ENCODE measurements around the gene LRRC9. TPM values are rescaled to one million over a fixed set of nuclear protein-coding genes. Genes with fewer than 3 reads are reported as not detected.

Gene LRRC9
- total RNA-seq, 4 donors from 2014 or later, result under 0.01 to 0.11 TPM; not detected in 2

DNA sequence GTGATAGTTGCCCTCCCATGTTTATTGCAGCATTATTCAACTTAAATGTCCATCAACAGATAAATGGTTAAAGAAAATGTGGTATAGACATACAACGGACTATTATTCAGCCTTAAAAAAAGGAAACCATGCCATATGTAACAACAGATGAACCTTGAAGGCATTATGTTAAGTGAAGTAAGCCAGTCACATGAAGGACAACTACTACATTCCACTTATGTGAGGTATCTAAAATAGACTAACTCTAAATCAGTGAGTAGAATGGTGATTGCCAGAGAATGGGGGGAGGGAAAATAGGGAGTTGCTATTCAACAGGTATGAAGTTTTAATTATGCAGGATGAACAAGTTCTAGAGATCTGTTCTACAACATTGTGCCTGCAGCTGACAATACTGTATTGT lies 181.8 kb downstream of the LRRC9 start:
- no peaks in the 10 kb centered on the region for H3K36me3 ChIP-seq
- H3K27me3 ChIP-seq, result no peaks in the 10 kb centered on the region
- no peak for DNase-seq
- no peak overlapping the region for H3K4me3 ChIP-seq (replicated peaks in 1 of 3)
- H3K4me1 ChIP-seq, result peaks cover 0 to 6% of the 10 kb centered on the region in 2 donors
- 95 to 100% methylated on average over 1 of the region's 1 CpG for WGBS, 2 donors
- intact Hi-C loops (cut with DNase I), result no loop called here
- H3K9me3 ChIP-seq, result no peaks in the 10 kb centered on the region
- TF ChIP-seq POLR2A (IDR thresholded peaks at IDR 0.05) (no peak), CTCF (IDR thresholded peaks at IDR 0.05) (no peak)
- H3K27ac ChIP-seq, result no peak overlapping the region

DNA sequence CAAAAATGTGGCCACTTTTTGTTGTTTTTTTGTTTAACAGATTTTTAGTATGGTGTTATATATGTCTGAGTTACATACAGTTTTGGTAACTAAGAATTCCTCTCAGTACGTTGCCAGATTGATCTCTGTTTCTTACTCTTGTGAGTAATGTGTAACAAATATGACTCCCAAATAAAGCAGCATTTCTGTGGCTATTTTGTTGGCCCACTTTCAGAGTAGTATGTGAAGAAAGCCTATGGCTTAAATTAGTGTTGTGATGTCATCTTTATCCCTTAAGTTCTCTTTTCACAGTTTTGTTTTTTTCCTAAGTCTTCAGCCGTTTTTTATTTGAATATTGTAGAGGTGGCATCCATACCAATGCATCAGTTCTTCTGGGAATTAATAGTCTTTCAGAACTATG lies 182.4 kb downstream of the LRRC9 start:
- intact Hi-C loops (cut with DNase I), result no loop called here
- H3K4me1 ChIP-seq, result peaks cover 0 to 6% of the 10 kb centered on the region in 2 donors
- no peak overlapping the region for H3K27ac ChIP-seq
- WGBS, 2 donors, result 70 to 71% methylated on average over 2 of the region's 2 CpGs
- H3K36me3 ChIP-seq, result no peaks in the 10 kb centered on the region
- no peaks in the 10 kb centered on the region for H3K9me3 ChIP-seq
- no peak for DNase-seq
- TF ChIP-seq CTCF (IDR thresholded peaks at IDR 0.05) (no peak), POLR2A (IDR thresholded peaks at IDR 0.05) (no peak)
- H3K27me3 ChIP-seq, result no peaks in the 10 kb centered on the region
- H3K4me3 ChIP-seq (replicated peaks in 1 of 3), result no peak overlapping the region

DNA sequence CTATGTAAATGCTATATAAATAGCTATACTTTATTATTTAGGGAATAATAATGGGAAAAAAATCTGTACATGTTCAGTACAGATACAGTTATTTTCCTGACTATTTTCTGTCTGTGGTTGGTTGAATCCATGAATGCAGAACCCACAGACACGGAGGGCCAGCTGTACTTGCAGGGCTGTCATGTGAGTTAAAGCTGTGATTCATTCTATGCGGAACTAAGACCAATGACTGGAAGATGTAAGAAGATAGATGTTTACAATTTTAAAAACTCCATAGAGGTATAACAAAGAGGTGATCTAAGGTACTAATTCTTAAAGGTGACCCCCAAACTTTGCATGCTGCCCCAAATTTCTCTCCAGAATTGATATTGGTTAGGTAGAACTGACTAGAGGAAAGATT lies 186.4 kb downstream of the LRRC9 start:
- 71 to 73% methylated on average over 2 of the region's 2 CpGs for WGBS, 2 donors
- TF ChIP-seq CTCF (IDR thresholded peaks at IDR 0.05) (no peak), POLR2A (IDR thresholded peaks at IDR 0.05) (no peak)
- H3K4me1 ChIP-seq, result peaks cover 0 to 6% of the 10 kb centered on the region in 2 donors

GRCh38 chr14:60107477-60107876 lies 187.5 kb downstream of the LRRC9 start:
- Histone ChIP-seq H3K36me3 (no peaks in the 10 kb centered on the region), H3K27me3 (no peaks in the 10 kb centered on the region), H3K27ac (no peak overlapping the region), H3K4me3 (replicated peaks in 1 of 3) (no peak overlapping the region), H3K4me1 (peaks cover 0 to 4% of the 10 kb centered on the region in 2 donors), H3K9me3 (no peaks in the 10 kb centered on the region)
- intact Hi-C loops (cut with DNase I), result no loop called here
- TF ChIP-seq CTCF (IDR thresholded peaks at IDR 0.05) (no peak), POLR2A (IDR thresholded peaks at IDR 0.05) (no peak)
- DNase-seq, result no peak
- 92 to 94% methylated on average over 4 of the region's 4 CpGs for WGBS, 2 donors

More for the DNA sequence above, 186.4 kb downstream of the LRRC9 start:
- Histone ChIP-seq H3K9me3 (no peaks in the 10 kb centered on the region), H3K4me3 (replicated peaks in 1 of 3) (no peak overlapping the region), H3K27ac (no peak overlapping the region), H3K36me3 (no peaks in the 10 kb centered on the region), H3K27me3 (no peaks in the 10 kb centered on the region)
- intact Hi-C loops (cut with DNase I), result no loop called here
- DNase-seq, result no peak

DNA sequence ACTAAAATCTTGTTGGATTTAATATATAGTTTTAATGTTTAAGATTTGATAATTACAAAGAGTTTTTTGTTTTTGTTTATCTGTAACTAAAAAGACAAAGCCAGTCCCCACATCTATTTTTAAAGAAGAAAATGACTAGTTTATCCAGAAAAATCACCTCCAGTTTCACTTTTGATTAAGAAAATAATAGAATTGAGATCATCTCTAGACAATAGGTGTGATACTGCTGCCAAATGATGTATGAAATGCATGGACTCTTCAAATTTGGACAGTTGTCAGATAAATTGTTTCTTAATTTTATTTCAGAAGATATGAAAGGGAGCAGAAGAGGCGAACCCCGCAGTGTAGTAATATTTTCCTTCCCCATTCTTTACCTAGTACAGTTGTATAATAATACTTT lies 191.8 kb downstream of the LRRC9 start:
- H3K4me1 ChIP-seq, result no peaks in the 10 kb centered on the region
- intact Hi-C loops (cut with DNase I), result no loop called here
- H3K9me3 ChIP-seq, result no peaks in the 10 kb centered on the region
- no peak overlapping the region for H3K4me3 ChIP-seq (replicated peaks in 1 of 3)
- H3K27me3 ChIP-seq, result no peaks in the 10 kb centered on the region
- H3K27ac ChIP-seq, result no peak overlapping the region
- no peak for TF ChIP-seq POLR2A (IDR thresholded peaks at IDR 0.05)
- no peak for TF ChIP-seq CTCF (IDR thresholded peaks at IDR 0.05)
- 87 to 91% methylated on average over 2 of the region's 2 CpGs for WGBS, 2 donors
- no peak for DNase-seq
- H3K36me3 ChIP-seq, result peaks cover 0 to 10% of the 10 kb centered on the region in 2 donors

Other genes starting within 250 kb of the LRRC9 start
- 10 to 100 TPM in 2 of 4 donors, 1 to 10 TPM in 2; 3.8 to 20.8 (median 9.6) TPM for gene RTN1, start 49.4 kb upstream of the LRRC9 start, total RNA-seq
- 100 to 1,000 TPM in 1 of 4 donors, 10 to 100 TPM in 3; 63.5 to 139 (median 85.4) TPM for gene PCNX4, start 171.8 kb downstream of the LRRC9 start, total RNA-seq
- gene DHRS7, start 245.3 kb downstream of the LRRC9 start, total RNA-seq, result 100 to 1,000 TPM; 151 to 245 (median 214) TPM